Loucy (cell line): ENCODE measurements around the gene SLC25A21.

Source experiments
- H2AFZ ChIP-seq: fragments of 200-600 bp; sonication (generic); 2 replicates; pipeline ENCODE4 v1.6.0; 2016; ENCODE audit warnings: antibody characterized with exemption, mild to moderate bottlenecking, low read length, moderate library complexity
- H3F3A ChIP-seq: fragments of 200-600 bp; 2 replicates; pipeline ENCODE4 v1.6.0; 2016; ENCODE audit warnings: antibody characterized with exemption, low read depth, mild to moderate bottlenecking
- H3K27me3 ChIP-seq: fragments of 200-600 bp; sonication (generic); 2 replicates; pipeline ENCODE4 v1.6.1; 2014; ENCODE audit warnings: low read length, mild to moderate bottlenecking; ENCODE audit not compliant: insufficient read depth, poor library complexity, severe bottlenecking
- H3K36me3 ChIP-seq: fragments of 200-600 bp; sonication (generic); 2 replicates; pipeline ENCODE4 v1.6.1; 2016; ENCODE audit warnings: low read length; ENCODE audit not compliant: insufficient read depth
- H3K4me1 ChIP-seq: fragments of 200-600 bp; sonication (generic); 2 replicates; pipeline ENCODE4 v1.5.1; 2014; ENCODE audit warnings: low read length, mild to moderate bottlenecking; ENCODE audit not compliant: insufficient read depth, poor library complexity, severe bottlenecking
- H3K4me2 ChIP-seq: fragments of 200-600 bp; sonication (generic); 2 replicates; pipeline ENCODE4 v1.6.0; 2014; ENCODE audit warnings: antibody characterized with exemption, low read length, low read depth, mild to moderate bottlenecking; ENCODE audit not compliant: poor library complexity, severe bottlenecking
- H3K4me3 ChIP-seq: fragments of 200-600 bp; sonication (generic); 2 replicates; pipeline ENCODE4 v1.5.1; 2014; ENCODE audit warnings: low read length, mild to moderate bottlenecking, mixed read lengths; ENCODE audit not compliant: poor library complexity, severe bottlenecking
- H3K79me2 ChIP-seq: fragments of 200-600 bp; sonication (generic); 2 replicates; pipeline ENCODE4 v1.6.1; 2014; ENCODE audit warnings: low read length; ENCODE audit not compliant: insufficient read depth
- H3K9ac ChIP-seq: fragments of 200-600 bp; sonication (generic); 2 replicates; pipeline ENCODE4 v1.6.0; 2014; ENCODE audit warnings: mild to moderate bottlenecking, low read depth, low read length, moderate library complexity; ENCODE audit not compliant: poor library complexity, severe bottlenecking
- H3K9me2 ChIP-seq: fragments of 200-600 bp; sonication (generic); replicated peaks from 2 replicates; pipeline ENCODE4 v1.6.1; 2016; ENCODE audit warnings: low read depth, low read length, mixed read lengths
- H3K9me3 ChIP-seq: fragments of 200-600 bp; sonication (generic); 2 replicates; pipeline ENCODE4 v1.6.1; 2014; ENCODE audit warnings: mild to moderate bottlenecking, antibody characterized with exemption, low read length, low read depth; ENCODE audit not compliant: insufficient read depth
- H4K20me1 ChIP-seq: fragments of 200-600 bp; sonication (generic); 2 replicates; pipeline ENCODE4 v1.6.0; 2014; ENCODE audit warnings: antibody characterized with exemption, low read length, mild to moderate bottlenecking; ENCODE audit not compliant: insufficient read depth, poor library complexity, severe bottlenecking
- EZH2phosphoT487 ChIP-seq: fragments of 200-600 bp; IDR thresholded peaks from 2 replicates; pipeline ENCODE4 v1.6.1; 2018; ENCODE audit warnings: antibody characterized with exemption, mild to moderate bottlenecking, moderate library complexity, borderline replicate concordance
- TF ChIP-seq, protein P1 (sequence below): fragments of 200-600 bp; sonication (generic); conservative IDR thresholded peaks from 2 replicates; pipeline ENCODE4 v1.5.1; 2014; ENCODE audit warnings: mild to moderate bottlenecking, antibody characterized with exemption, low read length

Gene SLC25A21

GRCh38 chr14:36818794-36819384, 353.5 kb downstream of the SLC25A21 start:
- no peaks in the 10 kb centered on the region for H3K9me3 ChIP-seq
- no peaks in the 10 kb centered on the region for H4K20me1 ChIP-seq
- no peak for TF ChIP-seq EZH2phosphoT487
- TF ChIP-seq, protein P1, sequence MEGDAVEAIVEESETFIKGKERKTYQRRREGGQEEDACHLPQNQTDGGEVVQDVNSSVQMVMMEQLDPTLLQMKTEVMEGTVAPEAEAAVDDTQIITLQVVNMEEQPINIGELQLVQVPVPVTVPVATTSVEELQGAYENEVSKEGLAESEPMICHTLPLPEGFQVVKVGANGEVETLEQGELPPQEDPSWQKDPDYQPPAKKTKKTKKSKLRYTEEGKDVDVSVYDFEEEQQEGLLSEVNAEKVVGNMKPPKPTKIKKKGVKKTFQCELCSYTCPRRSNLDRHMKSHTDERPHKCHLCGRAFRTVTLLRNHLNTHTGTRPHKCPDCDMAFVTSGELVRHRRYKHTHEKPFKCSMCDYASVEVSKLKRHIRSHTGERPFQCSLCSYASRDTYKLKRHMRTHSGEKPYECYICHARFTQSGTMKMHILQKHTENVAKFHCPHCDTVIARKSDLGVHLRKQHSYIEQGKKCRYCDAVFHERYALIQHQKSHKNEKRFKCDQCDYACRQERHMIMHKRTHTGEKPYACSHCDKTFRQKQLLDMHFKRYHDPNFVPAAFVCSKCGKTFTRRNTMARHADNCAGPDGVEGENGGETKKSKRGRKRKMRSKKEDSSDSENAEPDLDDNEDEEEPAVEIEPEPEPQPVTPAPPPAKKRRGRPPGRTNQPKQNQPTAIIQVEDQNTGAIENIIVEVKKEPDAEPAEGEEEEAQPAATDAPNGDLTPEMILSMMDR: no peak
- H3K9me2 ChIP-seq: no peaks in the 10 kb centered on the region
- H3K4me1 ChIP-seq: no peaks in the 10 kb centered on the region
- no peak overlapping the region for H3K4me3 ChIP-seq
- H3F3A ChIP-seq: no peaks in the 10 kb centered on the region
- no peak overlapping the region for H3K4me2 ChIP-seq
- no peaks in the 10 kb centered on the region for H3K79me2 ChIP-seq
- no peak overlapping the region for H3K9ac ChIP-seq
- H3K27me3 ChIP-seq: no peaks in the 10 kb centered on the region
- no peaks in the 10 kb centered on the region for H3K36me3 ChIP-seq
- H2AFZ ChIP-seq: no peak overlapping the region

DNA sequence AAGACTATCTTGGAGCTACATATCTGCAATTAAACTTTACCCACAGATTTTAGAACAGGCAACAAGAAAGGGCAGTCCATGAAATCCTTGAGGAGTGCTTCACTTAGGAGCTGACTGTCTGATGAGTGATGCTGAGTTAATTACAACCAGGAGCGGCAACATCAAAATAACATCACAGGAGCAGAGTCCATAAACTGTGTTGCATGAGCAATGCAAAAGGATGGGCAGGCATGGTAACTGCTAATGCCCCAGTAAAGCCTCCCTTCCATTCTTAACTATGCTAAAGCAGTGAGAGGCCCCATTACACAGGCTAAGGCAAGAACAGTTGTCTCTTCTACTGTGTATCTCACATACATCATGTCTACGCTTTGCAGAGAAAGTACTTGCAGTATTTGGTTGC, 354.2 kb downstream of the SLC25A21 start:
- no peak overlapping the region for H3K4me2 ChIP-seq
- TF ChIP-seq EZH2phosphoT487: no peak
- TF ChIP-seq, protein P1: no peak
- no peak overlapping the region for H3K9ac ChIP-seq
- H3K9me3 ChIP-seq: no peaks in the 10 kb centered on the region
- H3K36me3 ChIP-seq: no peaks in the 10 kb centered on the region
- H3K79me2 ChIP-seq: no peaks in the 10 kb centered on the region
- H3F3A ChIP-seq: no peaks in the 10 kb centered on the region
- H3K9me2 ChIP-seq: no peaks in the 10 kb centered on the region
- no peaks in the 10 kb centered on the region for H4K20me1 ChIP-seq
- no peaks in the 10 kb centered on the region for H3K4me1 ChIP-seq
- H2AFZ ChIP-seq: no peak overlapping the region
- no peak overlapping the region for H3K4me3 ChIP-seq
- H3K27me3 ChIP-seq: no peaks in the 10 kb centered on the region

GRCh38 chr14:36817071-36817930, 355.1 kb downstream of the SLC25A21 start:
- no peak for TF ChIP-seq EZH2phosphoT487
- TF ChIP-seq, protein P1: no peak
- Histone ChIP-seq H3K9me2 (no peaks in the 10 kb centered on the region), H4K20me1 (no peaks in the 10 kb centered on the region)

More at GRCh38 chr14:36817071-36817930, 355.1 kb downstream of the SLC25A21 start:
- Histone ChIP-seq H3K4me1 (no peaks in the 10 kb centered on the region), H3K9me3 (no peaks in the 10 kb centered on the region), H3K27me3 (no peaks in the 10 kb centered on the region), H2AFZ (no peak overlapping the region), H3K4me2 (no peak overlapping the region), H3K36me3 (no peaks in the 10 kb centered on the region), H3K9ac (no peak overlapping the region), H3K79me2 (no peaks in the 10 kb centered on the region), H3F3A (no peaks in the 10 kb centered on the region), H3K4me3 (no peak overlapping the region)
